Measurements from ENCODE around the gene DDX10.

DNA sequence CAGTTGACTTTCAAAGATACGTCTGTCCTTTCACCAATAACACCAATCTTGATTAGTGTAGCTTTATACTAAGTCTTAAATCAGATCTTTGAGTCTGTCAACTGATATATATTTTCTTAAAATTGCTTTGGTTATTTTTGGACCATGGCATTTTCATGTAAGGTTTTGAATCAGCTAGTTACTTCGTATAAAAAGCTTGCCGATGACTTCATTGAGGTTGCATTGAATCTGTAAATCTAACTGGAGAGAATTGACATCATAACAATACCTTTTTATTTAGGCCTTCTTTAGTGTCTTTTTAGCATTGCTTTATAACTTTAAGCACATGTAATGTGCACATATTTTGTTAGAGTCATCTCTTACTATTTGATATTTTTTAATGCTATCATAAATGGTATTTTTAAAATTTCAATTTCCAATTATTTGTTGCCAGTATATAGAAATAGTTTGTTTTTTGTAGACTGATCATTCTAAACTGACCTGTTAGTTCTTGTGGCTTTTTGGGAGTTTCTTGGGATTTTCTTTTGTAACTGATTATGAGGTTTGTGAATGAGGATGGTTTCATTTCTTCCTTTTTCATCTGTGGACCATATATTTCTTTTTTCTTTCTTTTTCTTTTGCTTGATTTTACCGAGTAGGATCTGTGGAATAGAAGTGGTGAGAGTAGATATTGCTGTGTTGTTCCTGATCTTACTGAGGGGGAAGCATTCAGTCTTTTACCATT is 61.4 kb downstream of the DDX10 start:
- TF ChIP-seq POLR2AphosphoS5 (IDR thresholded peaks at IDR 0.05): no peak
- TF ChIP-seq EP300 (IDR thresholded peaks at IDR 0.05): no peak
- TF ChIP-seq, protein P1, sequence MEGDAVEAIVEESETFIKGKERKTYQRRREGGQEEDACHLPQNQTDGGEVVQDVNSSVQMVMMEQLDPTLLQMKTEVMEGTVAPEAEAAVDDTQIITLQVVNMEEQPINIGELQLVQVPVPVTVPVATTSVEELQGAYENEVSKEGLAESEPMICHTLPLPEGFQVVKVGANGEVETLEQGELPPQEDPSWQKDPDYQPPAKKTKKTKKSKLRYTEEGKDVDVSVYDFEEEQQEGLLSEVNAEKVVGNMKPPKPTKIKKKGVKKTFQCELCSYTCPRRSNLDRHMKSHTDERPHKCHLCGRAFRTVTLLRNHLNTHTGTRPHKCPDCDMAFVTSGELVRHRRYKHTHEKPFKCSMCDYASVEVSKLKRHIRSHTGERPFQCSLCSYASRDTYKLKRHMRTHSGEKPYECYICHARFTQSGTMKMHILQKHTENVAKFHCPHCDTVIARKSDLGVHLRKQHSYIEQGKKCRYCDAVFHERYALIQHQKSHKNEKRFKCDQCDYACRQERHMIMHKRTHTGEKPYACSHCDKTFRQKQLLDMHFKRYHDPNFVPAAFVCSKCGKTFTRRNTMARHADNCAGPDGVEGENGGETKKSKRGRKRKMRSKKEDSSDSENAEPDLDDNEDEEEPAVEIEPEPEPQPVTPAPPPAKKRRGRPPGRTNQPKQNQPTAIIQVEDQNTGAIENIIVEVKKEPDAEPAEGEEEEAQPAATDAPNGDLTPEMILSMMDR (IDR thresholded peaks at IDR 0.05): no peak
